ENCODE measurements around the gene TXN2.

- TF ChIP-seq CTCF (IDR thresholded peaks at IDR 0.05; ENCODE audit: borderline replicate concordance, extremely low read depth, low read length, poor library complexity, severe bottlenecking) (no peak), EZH2 (IDR thresholded peaks at IDR 0.05; ENCODE audit: borderline replicate concordance, low read depth, low read length, severe bottlenecking) (no peak)
Observed at GRCh38 chr22:36453855-36454378, 27.5 kb downstream of the TXN2 start.
